ENCODE measurements around the gene OAS2.

Gene OAS2

GRCh38 chr12:113022563-113023297, 44.4 kb downstream of the OAS2 start:
- no peak for DNase-seq

GRCh38 chr12:113027726-113028125, 49.4 kb downstream of the OAS2 start:
- no peak for DNase-seq

- DNase-seq, result no peak
These were observed 52.7 kb downstream of the OAS2 start for GRCh38 chr12:113030875-113031525.

GRCh38 chr12:113039911-113040445, 61.7 kb downstream of the OAS2 start:
- DNase-seq, result no peak

- DNase-seq, result no peak
These were observed 62.4 kb downstream of the OAS2 start for GRCh38 chr12:113040722-113041171.

- no peak for DNase-seq
These were observed 63.2 kb downstream of the OAS2 start for GRCh38 chr12:113041560-113041959.

GRCh38 chr12:113043240-113043639, 64.9 kb downstream of the OAS2 start:
- no peak for DNase-seq

GRCh38 chr12:113044516-113044915, 66.2 kb downstream of the OAS2 start:
- DNase-seq, result no peak

GRCh38 chr12:113048716-113049127, 70.4 kb downstream of the OAS2 start:
- peak; percentile 35 for DNase-seq

- DNase-seq, result no peak
These were observed 71.8 kb downstream of the OAS2 start for GRCh38 chr12:113049976-113050742.

GRCh38 chr12:113050795-113051194, 72.5 kb downstream of the OAS2 start:
- DNase-seq, result no peak

- no peak for DNase-seq
These were observed 73.4 kb downstream of the OAS2 start for GRCh38 chr12:113051759-113052158.

- no peak for DNase-seq
These were observed 74.0 kb downstream of the OAS2 start for GRCh38 chr12:113052326-113052725.

- DNase-seq, result no peak
These were observed 76.7 kb downstream of the OAS2 start for GRCh38 chr12:113054948-113055486.

GRCh38 chr12:113055594-113056380, 77.5 kb downstream of the OAS2 start:
- DNase-seq, result no peak

- no peak for DNase-seq
These were observed 78.0 kb downstream of the OAS2 start for GRCh38 chr12:113056381-113056630.

- DNase-seq, result peak; percentile 37
These were observed 78.5 kb downstream of the OAS2 start, which contains the start of gene DTX1 for GRCh38 chr12:113056631-113057488. Gene DTX1, plus strand, starts transcription at chr12:113056730. Its CDS starts 1,463 bp downstream, at chr12:113058193.

- DNase-seq, result no peak
These were observed 79.5 kb downstream of the OAS2 start for GRCh38 chr12:113057565-113058485.

GRCh38 chr12:113058553-113058952, 80.2 kb downstream of the OAS2 start:
- no peak for DNase-seq

GRCh38 chr12:113059071-113059595, 80.8 kb downstream of the OAS2 start:
- DNase-seq, result no peak

All from activated effector memory CD4-positive, alpha-beta T cell treated with Interleukin-2 at 50 U/mL for 16 hours (primary cell).